Measurements from ENCODE around the gene LINC01488. TPM values are rescaled to one million over a fixed set of nuclear protein-coding genes. Genes with fewer than 3 reads are reported as not detected.

LINC01488 gene
- total RNA-seq, 1 donor from 2014 or later = 0.96 TPM

DNA sequence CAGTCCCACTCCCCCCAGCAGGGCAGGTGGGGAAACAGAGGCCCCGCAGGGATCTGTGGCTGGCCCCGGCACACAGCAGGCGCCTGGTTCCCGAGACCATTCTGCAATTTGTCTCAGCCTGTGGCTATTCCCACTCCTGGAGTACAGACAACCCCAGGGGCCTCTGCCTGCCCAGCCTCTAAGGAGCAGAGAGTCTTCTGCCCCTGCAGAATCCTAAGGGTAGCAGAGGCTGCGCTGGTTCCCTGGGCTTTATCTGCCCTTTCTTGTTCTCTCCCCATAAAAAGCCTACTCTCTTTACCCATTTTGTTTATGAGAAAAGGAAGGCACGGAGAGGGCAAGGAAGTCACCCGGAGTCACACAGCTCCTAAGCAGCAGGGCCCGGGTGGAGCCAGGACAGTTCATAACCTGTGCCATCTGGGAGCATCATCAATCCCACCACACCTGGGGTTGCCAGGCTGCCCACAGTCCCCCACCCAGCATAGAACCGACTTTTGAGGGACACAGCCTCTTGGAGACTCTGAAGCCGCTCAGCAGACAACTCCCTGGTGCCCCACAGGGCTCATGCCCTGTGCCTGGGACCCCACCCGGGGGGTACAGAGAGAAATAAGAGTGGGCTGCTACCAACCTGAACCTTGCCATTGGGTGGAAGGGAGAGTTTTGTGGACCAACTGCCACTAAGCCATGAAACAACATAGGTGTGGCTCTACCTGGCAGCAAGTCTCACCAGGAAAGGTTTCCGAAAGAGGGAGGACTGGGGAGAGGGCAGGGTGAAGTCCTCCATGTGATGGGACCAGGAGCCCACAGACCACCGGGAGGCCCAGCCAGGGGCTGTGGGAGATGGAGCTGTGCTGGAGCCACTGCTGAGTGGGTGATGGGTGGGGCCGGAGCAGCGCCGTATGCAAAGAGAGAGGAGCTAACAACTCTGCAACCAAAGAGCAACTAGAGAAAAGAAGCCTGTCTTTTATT is 17.2 kb upstream of the LINC01488 start:
- DNase-seq (ENCODE audit: low spot score) = no peak

DNA sequence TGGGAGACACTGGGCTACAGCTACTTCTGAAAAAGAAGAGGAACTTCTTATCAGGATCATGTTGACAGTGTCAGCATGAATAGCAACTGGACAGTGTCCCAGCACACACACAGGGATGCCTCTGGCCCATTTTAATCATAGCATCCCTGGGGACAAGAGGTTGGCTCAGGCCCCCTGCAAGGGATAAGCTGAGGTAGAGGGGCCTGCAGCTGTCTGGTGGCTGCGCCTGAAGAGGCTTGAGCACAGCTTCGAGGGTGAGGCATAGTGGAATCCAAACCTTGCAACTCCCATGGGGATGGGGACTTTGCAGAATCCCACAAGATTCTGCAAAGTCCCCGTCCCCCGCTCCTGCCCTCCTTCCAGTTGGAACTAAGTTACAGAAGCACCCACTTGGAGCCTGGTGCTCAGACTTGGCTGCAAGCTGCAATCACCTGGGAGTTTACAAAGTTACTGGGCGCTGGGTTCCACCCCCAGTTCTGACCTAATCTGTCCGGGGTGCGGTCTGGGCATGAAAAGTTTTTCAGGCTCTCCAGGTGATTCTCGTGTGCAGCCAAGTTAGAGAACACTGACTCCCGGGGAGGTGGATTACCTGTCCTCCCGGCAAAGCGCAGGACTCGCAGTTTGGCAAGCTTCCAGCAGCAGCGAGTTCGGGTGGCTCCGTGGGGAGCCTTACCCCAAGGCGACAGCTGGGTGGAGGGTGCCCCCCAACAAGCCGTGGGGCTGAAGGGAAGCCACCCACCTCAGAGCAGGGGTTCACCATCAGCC is 16.0 kb upstream of the LINC01488 start:
- DNase-seq (ENCODE audit: low spot score) = no peak

- DNase-seq (ENCODE audit: low spot score) = no peak
Observed at GRCh38 chr11:69466039-69466438, 15.4 kb upstream of the LINC01488 start.

GRCh38 chr11:69467196-69467595 is 14.3 kb upstream of the LINC01488 start:
- DNase-seq (ENCODE audit: low spot score) = no peak

- DNase-seq (ENCODE audit: low spot score) = no peak
Observed at GRCh38 chr11:69467646-69468045, 13.8 kb upstream of the LINC01488 start.

- no peak for DNase-seq (ENCODE audit: low spot score)
Observed at GRCh38 chr11:69468221-69468620, 13.2 kb upstream of the LINC01488 start.

DNA sequence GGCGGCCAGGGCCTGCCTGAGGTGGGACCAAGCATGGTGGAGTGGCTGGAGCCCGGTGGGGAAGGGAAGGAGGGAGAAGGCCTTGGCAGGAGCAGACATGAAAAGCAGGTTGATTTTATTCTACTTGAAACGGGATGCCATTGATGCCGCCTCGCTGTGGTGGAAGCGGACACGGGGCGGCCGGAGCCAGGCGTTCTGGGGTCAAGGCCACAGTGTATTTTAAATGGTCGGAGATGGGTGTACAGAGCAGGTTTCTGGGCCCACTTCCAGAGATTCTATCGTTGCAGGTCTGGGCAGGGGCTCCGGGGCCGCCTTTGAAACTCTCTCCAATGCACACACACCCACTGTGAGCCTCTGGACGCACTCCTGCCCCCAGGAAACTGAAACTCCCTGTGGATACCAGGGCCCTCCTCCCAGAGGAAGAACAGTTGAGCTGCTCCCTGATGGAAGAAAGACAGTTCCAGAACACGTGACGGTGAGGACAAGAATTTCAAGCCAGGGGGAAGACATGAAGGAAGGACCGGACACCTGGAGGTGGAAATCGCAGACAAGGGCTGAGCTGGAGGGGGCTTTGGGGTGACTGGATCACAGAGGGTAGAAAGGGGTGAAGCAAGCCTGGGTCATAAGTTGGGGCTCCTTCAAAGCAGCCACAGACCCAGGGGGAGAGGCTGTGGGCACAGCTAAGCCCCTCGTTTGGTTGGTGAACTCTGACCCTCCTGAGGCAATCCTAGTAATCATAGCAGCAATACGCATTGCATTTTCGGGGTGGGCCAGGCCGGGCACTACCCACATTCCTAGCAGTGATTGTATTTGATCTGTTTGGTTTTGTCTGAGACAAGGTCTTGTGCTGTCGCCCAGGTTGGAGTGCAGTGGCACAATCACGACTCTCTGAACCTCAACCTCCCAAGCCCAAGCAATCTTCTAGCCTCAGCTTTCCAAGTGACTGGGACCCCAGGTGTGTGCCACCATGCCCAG is 12.3 kb upstream of the LINC01488 start:
- no peak for DNase-seq (ENCODE audit: low spot score)

- DNase-seq (ENCODE audit: low spot score) = no peak
Observed at GRCh38 chr11:69470301-69470700, 11.2 kb upstream of the LINC01488 start.

GRCh38 chr11:69470793-69471728 is 10.4 kb upstream of the LINC01488 start:
- no peak for DNase-seq (ENCODE audit: low spot score)

DNA sequence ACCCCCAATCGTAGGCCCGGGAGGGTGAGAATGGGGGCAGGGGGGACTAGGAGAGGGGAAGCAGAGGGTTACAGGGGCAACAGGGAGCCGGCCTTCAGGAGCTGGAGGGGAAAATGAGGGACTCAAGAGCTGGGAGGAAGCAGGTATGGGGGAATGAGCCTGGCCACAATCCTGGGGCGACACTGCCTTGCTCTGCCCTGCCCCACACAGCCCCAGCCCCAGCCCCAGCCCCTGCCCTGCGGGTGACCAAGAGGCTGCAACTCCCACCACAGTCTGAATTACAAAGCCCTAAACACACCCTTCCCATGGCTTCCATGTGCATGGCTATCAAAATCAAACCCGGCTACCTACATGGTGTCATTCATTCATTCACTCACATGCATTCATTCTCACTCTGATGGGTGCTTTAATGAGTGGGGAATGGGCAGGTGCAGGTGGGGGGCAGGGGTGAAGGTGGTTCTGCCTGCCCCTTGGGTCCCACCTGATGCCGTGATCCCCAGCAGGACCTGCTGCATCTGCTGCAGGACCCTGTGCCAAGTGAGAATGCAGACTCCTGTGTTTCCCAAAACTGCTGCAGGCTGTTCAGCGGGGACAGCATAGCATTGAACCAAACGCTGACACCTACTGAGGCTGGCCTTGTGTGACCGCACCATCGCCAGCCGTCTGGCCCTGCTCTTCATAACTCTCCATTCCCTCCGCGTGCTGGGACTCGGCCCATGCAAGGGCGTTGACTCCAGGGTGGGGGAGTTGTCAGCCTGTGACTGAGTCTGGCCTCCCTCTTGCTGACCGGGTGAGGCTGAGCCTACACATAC is 9.5 kb upstream of the LINC01488 start:
- DNase-seq (ENCODE audit: low spot score) = no peak

DNA sequence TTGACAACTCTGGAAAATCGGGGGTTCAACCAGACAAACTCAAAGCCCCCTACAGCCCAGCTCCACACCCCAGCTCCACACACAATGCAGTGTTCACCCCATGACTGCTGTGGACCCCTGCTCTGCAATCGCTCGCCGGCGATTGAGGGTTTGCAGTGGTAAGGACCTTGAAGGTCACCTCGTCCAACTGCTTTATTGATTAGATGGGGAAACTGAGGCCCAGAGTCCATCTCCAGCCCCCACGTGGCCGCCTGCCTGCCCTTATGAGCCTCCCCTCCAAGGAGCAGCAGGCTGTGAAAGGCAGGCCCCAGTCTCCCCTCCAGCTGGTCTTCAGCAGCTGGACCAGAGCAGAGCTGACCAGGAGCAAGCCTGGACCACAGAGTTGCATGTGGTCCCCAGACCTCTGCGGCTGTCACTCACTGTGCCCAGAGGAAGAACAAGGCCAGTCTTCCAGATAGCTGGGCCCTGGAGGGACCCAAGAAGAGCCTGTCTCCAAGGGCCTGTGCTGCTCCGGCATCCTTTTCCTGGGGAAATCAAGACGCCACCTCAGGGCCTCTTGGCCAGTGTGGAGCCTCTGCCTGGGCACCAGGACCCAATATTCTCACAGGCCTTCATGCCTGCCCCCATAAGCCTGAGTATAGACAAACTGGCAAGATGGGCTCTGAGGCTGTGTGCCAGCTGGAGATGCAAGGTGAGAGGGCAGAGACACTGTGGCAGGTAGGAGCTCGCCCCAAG is 8.8 kb upstream of the LINC01488 start:
- DNase-seq (ENCODE audit: low spot score) = no peak

GRCh38 chr11:69473276-69473845 is 8.1 kb upstream of the LINC01488 start:
- no peak for DNase-seq (ENCODE audit: low spot score)

- DNase-seq (ENCODE audit: low spot score) = no peak
Observed at GRCh38 chr11:69474736-69475135, 6.7 kb upstream of the LINC01488 start.

DNA sequence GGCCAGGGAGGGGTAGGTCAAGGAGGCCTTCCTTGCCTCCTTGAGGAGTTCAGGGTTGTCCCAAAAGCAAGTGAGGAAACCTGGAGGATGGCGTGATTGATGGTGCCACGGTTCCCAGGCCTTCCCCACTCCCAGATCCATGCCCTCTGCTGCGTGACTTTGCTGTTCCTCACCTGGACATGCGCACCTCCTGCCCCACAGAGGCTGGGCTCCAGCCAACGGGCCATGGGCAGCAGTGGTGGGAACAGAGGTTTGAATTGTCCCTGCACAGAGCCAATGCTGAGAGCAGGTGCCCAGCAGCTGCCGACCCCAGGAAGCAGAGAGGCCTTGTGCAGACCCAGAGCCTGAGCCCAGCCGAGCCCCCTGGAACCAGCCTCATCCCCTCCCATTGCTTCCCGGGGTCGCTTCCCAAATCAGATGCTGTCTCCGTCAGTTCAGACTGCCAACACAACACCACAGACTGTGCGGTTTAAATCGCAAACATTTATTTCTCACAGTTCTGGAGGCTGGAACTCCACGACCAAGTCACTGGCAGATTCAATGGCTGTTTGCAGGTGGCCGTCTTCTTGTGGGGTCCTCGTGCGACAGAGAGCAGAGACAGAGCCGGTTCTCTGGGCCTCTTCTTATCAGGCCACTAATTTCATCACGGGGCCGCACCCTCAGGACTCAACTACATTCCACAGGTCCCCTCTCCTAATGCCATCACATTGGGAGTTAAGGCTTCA is 6.2 kb upstream of the LINC01488 start:
- no peak for DNase-seq (ENCODE audit: low spot score)

GRCh38 chr11:69475866-69476471 is 5.5 kb upstream of the LINC01488 start:
- no peak for DNase-seq (ENCODE audit: low spot score)

GRCh38 chr11:69476509-69476961 is 4.9 kb upstream of the LINC01488 start:
- no peak for DNase-seq (ENCODE audit: low spot score)

GRCh38 chr11:69477086-69477485 is 4.4 kb upstream of the LINC01488 start:
- no peak for DNase-seq (ENCODE audit: low spot score)
